HG03439 (cell line): ENCODE results near the gene METTL18.
A peak's percentile ranks its signal among the peaks of the same experiment; 100 is the strongest.
"Not testable (repeated sequence)": the region's sequence is repeated elsewhere in the genome, so short reads cannot be mapped to it uniquely, and the experiment has no call there.

Experiments
- ATAC-seq: cut with Tn5 transposase; IDR thresholded peaks from one replicate; pipeline ENCODE4 v1.9.1; 2021; ENCODE audit warnings: mild to moderate bottlenecking, moderate library complexity; ENCODE audit not compliant: unreplicated experiment

Gene METTL18

GRCh38 chr1:169794530-169795416 lies at the start of gene METTL18:
METTL18 (minus strand) TSS chr1:169794907; CDS start chr1:169793695, 1,212 bp downstream.
- ATAC-seq: peak; percentile 95

DNA sequence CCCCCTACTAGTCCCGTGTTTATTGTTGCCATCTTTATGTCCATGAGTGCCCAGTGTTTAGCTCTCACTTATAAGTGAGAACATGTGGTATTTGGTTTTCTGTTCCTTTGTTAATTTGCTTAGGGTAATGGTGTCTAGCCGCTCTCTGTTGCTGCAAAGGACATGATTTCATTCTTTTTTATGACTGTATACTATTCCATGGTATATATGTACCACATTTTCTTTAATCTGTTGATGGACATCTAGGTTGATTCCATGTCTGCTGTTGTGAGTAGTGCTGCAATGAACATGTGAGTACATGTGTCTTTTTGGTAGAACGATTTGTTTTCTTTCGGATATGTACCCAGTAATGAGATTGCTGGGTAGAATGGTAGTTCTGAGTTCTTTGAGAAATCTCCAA lies 44.2 kb upstream of the METTL18 start:
- ATAC-seq: no peak

- no peak for ATAC-seq
Measured at GRCh38 chr1:169836198-169836597, 41.5 kb upstream of the METTL18 start.

DNA sequence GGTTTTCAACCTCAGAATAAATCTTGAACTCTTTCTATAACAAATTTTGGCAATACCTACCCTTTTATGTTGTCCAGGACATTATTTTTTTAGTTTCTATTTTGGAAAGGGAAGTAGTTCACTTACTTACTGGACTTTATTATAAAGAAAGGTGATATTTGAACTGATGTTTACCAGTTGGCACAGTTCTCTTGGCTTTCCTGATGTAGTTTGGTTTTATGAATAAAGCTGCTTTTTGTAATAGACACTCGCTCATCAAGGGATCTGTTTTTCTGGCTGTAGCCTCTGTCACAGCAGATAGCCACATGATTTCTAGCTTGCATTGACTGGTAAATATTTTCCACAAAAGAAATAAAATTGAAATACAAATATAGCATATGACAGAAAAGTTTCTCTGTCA lies 40.9 kb upstream of the METTL18 start:
- ATAC-seq: no peak

DNA sequence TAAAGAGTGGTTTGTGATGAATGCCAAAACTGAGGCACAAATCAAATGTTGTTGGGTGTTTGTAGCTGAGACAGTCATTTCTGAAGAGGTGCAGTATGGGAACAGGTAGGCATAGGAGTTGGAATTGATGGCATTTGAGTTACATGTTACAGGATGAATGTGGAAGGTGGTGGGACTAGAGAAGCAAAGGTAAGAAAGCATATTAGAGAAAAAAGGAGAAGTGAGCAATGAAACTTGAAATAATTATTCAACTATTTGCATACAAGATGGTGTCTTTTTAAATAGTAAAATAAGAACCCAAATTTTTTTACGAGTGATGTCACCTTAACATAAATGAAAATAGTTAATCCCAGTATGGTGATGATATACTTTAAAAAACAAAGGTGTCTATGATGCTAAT lies 40.2 kb upstream of the METTL18 start:
- no peak for ATAC-seq

DNA sequence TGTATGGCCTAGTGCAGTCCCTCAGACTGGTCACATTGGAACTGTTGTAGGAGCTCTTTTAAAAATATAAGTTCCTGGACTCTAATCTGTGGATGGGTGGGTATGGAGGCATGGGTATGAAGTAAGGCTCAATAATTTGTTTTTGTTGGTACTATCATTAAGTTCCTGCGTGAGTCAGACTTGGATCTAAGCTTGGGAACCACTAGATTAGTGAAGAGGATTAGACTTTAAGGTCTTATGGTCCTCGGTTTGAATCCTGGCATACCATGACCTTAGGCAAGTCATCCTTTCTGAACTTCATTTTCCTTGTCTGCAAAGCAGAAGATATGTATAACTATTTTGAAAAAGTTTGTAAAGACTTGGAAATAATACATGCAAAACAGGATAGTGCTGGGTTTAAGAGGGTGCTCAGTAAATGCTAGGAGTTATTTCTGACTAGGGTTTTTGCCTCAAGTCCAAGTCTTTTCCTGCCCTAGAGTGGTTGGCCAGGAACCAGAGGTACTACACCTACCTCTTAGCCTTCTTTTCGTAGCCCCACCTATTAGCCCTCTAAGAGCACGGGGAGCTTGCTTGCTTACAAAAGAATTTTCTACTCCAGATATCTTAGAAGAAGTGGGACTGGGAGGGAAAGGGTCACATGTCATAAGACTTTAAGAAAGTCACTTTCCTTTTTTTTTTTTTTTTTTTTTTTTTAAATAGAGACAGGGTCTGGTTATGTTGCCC lies 38.6 kb upstream of the METTL18 start:
- ATAC-seq: no peak

- no peak for ATAC-seq
Measured at GRCh38 chr1:169829671-169830070, 35.0 kb upstream of the METTL18 start.

DNA sequence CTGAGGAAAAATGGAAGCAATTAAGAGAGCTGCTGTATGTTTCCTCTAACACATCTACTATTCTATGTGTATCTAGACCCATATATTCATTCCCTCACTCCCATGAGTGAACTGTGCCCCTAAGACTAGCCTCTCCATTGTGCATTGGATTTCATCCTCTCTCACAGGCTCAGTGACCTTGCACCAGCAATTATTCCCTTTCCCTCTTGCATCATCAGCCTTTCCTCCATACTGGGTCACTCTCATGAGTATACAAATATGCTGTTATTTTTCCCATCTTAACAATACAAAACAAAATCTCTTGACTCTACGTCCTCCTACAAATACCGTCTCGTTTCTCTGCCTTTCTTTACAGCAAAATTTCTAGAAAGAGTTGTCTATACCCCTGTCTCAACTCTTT lies 29.4 kb upstream of the METTL18 start:
- ATAC-seq: no peak

GRCh38 chr1:169821500-169821899 lies 26.8 kb upstream of the METTL18 start:
- ATAC-seq: no peak

GRCh38 chr1:169816617-169817016 lies 21.9 kb upstream of the METTL18 start:
- ATAC-seq: no peak

GRCh38 chr1:169814265-169814664 lies 19.6 kb upstream of the METTL18 start:
- ATAC-seq: no peak

DNA sequence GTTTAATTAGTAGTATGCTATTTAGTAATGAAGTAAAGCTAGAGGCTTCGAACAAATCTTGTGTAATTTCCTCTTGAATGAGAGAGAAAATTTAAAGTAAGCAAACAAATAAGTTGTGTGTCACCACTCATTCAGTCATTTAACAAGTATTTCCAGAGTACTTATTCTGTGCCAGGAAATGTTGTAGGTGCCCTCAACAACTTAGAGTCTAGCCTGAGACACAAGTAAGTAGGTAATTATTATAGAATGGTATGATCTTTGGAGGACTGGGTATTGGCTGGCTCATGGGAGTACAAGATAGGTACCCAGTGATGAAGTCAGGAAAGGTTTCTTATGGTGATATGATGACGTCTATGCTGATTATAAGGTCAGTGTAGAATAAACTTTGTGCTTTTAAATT lies 17.4 kb upstream of the METTL18 start:
- no peak for ATAC-seq

GRCh38 chr1:169811418-169812035 lies 16.8 kb upstream of the METTL18 start:
- not testable (repeated sequence) for ATAC-seq

DNA sequence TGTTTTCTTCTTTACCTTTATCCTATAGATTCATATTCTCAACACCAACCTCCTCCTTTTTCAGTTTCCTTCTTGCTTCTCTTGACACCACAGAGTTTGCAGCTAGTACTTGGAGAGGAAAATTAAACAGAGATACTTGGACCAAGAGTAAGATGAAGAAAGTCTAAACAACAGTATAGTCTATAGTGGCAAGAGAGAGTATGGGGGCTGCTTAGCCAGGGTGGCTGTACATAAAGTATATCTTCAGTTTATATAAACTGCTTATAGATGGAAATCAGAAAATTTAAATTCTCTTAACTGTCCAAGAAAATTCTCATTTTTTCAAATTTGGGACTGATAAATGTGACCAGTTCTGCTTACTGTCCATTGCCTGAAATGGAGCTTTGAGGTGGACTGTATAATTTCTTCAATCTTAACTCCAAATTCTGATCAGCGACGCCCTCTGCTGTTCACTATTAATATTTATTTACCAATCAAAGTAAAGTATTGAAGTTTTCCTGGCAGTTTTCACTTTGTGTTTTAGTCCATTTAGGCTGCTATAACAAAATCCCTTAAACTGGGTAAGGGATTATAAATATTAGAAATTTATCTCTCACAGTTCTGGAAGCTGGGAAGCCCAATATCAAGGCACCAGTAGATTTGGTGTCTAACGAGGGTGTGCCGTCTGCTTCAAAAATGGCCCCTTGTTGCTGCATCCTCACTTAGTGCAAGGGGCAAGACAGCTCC lies 14.8 kb upstream of the METTL18 start:
- ATAC-seq: peak; percentile 61

DNA sequence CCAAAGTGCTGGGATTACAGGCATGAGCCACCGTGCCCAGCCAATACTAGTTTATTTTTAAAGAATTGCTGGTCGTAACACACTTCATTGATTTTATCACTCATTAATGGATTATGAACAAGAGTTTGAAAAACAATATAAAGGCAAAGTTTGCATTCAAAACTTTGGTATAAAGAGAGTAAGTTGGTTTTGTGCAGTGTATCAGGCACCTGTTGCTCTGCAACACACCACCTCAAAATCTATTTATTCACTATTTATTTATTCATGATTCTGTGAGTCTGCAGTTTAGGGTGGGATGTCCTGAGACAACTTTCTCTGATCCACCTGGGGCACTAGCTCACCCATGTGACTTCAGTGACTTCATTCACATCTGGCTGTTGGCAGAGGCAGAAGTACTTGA lies 10.2 kb upstream of the METTL18 start:
- ATAC-seq: no peak

GRCh38 chr1:169802888-169803287 lies 8.2 kb upstream of the METTL18 start:
- ATAC-seq: no peak

- ATAC-seq: no peak
Measured at GRCh38 chr1:169797281-169797680, 2.6 kb upstream of the METTL18 start.

GRCh38 chr1:169796274-169796810 lies 1.6 kb upstream of the METTL18 start:
- ATAC-seq: no peak

- ATAC-seq: no peak
Measured at GRCh38 chr1:169795687-169796086, 980 bp upstream of the METTL18 start.

DNA sequence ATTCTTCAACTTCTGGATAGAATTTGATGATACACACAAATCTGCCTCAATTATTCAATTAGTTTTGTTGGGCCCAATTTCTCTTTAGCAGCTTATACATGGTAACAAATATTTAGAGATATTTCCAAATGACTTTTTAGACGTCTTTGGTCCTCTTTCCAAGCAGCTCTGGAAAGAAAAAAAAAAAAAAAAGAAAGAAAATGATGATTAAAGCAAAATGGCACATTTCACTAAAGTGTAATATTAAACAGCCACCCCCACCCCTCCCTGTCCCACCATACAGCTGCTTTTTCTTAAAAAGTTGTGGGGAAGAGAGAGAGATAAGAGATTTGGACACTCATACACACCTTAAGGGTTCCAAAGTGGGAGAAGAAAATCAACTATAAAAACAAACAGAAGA lies 977 bp downstream of the METTL18 start:
- ATAC-seq: no peak

GRCh38 chr1:169788402-169788801 lies 6.3 kb downstream of the METTL18 start:
- no peak for ATAC-seq
